ENCODE measurements around the gene NKD2. TPM values are rescaled to one million over a fixed set of nuclear protein-coding genes. Genes with fewer than 3 reads are reported as not detected.

The NKD2 gene
- total and polyA plus RNA-seq, 9 of the 15 experiments (the other 6 are each of a cell fraction or from before 2014, with no cell fraction given), result 0.09 to 0.64 (median 0.27) TPM; not detected in 5

DNA sequence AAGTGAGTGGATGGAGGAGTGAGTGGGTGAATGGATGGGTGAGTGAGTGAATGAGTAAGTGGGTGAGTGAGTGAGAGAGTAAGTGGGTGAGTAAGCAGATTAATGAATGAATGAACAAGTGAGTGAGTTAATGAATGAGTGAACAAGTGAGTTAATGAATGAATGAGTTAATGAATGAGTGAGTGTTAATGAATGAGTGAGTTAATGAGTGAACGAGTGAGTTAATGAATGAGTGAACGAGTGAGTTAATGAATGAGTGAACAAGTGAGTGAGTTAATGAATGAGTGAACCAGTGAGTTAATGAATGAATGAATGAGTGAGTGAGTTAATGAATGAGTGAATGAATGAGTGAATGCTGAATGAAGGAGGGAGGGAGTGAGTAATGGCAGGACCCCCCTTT, 26.4 kb downstream of the NKD2 start (continued):
- TF ChIP-seq, protein P1, sequence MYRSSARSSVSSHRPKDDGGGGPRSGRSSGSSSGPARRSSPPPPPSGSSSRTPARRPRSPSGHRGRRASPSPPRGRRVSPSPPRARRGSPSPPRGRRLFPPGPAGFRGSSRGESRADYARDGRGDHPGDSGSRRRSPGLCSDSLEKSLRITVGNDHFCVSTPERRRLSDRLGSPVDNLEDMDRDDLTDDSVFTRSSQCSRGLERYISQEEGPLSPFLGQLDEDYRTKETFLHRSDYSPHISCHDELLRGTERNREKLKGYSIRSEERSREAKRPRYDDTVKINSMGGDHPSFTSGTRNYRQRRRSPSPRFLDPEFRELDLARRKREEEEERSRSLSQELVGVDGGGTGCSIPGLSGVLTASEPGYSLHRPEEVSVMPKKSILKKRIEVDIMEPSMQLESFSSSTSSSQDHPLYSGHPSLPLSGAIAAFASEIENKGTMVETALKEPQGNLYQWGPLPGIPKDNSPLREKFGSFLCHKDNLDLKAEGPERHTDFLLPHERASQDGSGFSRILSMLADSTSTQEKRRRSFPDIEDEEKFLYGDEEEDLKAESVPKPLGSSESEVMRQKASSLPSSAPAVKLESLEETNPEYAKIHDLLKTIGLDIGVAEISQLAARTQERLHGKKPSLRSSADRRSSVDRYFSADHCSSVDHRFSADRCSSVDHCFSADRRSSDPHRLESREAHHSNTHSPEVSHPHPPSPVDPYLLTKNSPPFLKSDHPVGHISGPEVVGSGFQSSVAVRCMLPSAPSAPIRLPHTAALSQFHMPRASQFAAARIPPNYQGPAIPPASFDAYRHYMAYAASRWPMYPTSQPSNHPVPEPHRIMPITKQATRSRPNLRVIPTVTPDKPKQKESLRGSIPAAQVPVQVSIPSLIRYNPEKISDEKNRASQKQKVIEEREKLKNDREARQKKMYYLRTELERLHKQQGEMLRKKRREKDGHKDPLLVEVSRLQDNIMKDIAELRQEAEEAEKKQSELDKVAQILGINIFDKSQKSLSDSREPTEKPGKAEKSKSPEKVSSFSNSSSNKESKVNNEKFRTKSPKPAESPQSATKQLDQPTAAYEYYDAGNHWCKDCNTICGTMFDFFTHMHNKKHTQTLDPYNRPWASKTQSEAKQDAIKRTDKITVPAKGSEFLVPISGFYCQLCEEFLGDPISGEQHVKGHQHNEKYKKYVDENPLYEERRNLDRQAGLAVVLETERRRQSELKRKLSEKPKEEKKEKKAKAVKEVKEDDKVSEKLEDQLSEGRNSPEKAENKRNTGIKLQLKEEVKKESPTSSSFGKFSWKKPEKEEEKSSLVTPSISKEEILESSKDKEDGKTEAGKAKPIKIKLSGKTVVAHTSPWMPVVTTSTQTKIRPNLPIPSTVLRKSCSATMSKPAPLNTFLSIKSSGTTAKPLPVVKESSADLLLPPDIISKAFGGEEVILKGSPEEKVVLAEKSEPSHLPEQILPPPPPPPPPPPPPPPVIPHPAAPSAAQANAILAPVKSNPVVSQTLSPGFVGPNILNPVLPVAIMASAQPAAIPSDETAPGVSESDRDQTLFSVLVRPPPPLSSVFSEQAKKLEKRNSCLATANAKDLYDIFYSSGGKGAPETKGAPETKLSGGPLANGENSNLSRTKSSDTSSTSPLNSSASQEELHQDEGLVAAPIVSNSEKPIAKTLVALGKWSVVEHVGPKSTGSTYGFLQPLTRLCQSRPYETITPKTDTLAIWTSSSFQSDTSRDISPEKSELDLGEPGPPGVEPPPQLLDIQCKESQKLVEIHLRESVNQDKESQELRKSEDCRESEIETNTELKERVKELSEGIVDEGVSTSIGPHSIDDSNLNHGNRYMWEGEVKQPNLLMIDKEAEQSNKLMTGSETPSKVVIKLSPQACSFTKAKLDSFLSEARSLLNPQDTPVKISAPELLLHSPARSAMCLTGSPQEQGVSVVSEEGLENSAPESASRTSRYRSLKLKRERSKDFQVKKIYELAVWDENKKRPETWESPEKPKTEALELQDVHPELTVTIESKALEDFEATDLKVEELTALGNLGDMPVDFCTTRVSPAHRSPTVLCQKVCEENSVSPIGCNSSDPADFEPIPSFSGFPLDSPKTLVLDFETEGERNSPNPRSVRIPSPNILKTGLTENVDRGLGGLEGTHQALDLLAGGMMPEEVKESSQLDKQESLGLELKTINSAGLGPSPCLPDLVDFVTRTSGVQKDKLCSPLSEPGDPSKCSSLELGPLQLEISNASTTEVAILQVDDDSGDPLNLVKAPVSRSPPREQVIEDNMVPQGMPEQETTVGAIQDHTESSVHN (IDR thresholded peaks at IDR 0.05; ENCODE audit: borderline replicate concordance in 1 of 2, low read depth in 1 of 2), result 0 out of 4 replicates have a peak, but pooled peaks of 1 of the 2 experiments have one; percentile 35
- TF ChIP-seq, protein P2, sequence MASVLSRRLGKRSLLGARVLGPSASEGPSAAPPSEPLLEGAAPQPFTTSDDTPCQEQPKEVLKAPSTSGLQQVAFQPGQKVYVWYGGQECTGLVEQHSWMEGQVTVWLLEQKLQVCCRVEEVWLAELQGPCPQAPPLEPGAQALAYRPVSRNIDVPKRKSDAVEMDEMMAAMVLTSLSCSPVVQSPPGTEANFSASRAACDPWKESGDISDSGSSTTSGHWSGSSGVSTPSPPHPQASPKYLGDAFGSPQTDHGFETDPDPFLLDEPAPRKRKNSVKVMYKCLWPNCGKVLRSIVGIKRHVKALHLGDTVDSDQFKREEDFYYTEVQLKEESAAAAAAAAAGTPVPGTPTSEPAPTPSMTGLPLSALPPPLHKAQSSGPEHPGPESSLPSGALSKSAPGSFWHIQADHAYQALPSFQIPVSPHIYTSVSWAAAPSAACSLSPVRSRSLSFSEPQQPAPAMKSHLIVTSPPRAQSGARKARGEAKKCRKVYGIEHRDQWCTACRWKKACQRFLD (CRISPR knock-in tag; IDR thresholded peaks at IDR 0.05), result no peak
- TF ChIP-seq, protein P3, sequence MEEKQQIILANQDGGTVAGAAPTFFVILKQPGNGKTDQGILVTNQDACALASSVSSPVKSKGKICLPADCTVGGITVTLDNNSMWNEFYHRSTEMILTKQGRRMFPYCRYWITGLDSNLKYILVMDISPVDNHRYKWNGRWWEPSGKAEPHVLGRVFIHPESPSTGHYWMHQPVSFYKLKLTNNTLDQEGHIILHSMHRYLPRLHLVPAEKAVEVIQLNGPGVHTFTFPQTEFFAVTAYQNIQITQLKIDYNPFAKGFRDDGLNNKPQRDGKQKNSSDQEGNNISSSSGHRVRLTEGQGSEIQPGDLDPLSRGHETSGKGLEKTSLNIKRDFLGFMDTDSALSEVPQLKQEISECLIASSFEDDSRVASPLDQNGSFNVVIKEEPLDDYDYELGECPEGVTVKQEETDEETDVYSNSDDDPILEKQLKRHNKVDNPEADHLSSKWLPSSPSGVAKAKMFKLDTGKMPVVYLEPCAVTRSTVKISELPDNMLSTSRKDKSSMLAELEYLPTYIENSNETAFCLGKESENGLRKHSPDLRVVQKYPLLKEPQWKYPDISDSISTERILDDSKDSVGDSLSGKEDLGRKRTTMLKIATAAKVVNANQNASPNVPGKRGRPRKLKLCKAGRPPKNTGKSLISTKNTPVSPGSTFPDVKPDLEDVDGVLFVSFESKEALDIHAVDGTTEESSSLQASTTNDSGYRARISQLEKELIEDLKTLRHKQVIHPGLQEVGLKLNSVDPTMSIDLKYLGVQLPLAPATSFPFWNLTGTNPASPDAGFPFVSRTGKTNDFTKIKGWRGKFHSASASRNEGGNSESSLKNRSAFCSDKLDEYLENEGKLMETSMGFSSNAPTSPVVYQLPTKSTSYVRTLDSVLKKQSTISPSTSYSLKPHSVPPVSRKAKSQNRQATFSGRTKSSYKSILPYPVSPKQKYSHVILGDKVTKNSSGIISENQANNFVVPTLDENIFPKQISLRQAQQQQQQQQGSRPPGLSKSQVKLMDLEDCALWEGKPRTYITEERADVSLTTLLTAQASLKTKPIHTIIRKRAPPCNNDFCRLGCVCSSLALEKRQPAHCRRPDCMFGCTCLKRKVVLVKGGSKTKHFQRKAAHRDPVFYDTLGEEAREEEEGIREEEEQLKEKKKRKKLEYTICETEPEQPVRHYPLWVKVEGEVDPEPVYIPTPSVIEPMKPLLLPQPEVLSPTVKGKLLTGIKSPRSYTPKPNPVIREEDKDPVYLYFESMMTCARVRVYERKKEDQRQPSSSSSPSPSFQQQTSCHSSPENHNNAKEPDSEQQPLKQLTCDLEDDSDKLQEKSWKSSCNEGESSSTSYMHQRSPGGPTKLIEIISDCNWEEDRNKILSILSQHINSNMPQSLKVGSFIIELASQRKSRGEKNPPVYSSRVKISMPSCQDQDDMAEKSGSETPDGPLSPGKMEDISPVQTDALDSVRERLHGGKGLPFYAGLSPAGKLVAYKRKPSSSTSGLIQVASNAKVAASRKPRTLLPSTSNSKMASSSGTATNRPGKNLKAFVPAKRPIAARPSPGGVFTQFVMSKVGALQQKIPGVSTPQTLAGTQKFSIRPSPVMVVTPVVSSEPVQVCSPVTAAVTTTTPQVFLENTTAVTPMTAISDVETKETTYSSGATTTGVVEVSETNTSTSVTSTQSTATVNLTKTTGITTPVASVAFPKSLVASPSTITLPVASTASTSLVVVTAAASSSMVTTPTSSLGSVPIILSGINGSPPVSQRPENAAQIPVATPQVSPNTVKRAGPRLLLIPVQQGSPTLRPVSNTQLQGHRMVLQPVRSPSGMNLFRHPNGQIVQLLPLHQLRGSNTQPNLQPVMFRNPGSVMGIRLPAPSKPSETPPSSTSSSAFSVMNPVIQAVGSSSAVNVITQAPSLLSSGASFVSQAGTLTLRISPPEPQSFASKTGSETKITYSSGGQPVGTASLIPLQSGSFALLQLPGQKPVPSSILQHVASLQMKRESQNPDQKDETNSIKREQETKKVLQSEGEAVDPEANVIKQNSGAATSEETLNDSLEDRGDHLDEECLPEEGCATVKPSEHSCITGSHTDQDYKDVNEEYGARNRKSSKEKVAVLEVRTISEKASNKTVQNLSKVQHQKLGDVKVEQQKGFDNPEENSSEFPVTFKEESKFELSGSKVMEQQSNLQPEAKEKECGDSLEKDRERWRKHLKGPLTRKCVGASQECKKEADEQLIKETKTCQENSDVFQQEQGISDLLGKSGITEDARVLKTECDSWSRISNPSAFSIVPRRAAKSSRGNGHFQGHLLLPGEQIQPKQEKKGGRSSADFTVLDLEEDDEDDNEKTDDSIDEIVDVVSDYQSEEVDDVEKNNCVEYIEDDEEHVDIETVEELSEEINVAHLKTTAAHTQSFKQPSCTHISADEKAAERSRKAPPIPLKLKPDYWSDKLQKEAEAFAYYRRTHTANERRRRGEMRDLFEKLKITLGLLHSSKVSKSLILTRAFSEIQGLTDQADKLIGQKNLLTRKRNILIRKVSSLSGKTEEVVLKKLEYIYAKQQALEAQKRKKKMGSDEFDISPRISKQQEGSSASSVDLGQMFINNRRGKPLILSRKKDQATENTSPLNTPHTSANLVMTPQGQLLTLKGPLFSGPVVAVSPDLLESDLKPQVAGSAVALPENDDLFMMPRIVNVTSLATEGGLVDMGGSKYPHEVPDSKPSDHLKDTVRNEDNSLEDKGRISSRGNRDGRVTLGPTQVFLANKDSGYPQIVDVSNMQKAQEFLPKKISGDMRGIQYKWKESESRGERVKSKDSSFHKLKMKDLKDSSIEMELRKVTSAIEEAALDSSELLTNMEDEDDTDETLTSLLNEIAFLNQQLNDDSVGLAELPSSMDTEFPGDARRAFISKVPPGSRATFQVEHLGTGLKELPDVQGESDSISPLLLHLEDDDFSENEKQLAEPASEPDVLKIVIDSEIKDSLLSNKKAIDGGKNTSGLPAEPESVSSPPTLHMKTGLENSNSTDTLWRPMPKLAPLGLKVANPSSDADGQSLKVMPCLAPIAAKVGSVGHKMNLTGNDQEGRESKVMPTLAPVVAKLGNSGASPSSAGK (IDR thresholded peaks at IDR 0.05), result no peak
- TF ChIP-seq NCOR1 (IDR thresholded peaks at IDR 0.05) (no peak), ZNF699 (CRISPR knock-in tag; IDR thresholded peaks at IDR 0.05; ENCODE audit: insufficient replicate concordance) (no peak), FOXA1 (IDR thresholded peaks at IDR 0.05; ENCODE audit: borderline replicate concordance) (no peak)

All from K562 (cell line).